ENCODE data around the gene PGLYRP2. TPM values are rescaled to one million over a fixed set of nuclear protein-coding genes. Genes with fewer than 3 reads are reported as not detected.
"Not testable (repeated sequence)": the region's sequence is repeated elsewhere in the genome, so short reads cannot be mapped to it uniquely, and the experiment has no call there.

Gene PGLYRP2
- total RNA-seq, 3 donors from 2014 or later (not counting 1 experiment from before 2014, with no cell fraction given) = 0.21 to 0.28 TPM; not detected in 1

GRCh38 chr19:15476325-15476724, 3.0 kb downstream of the PGLYRP2 start:
- ATAC-seq (peak in 1 of 3 donors; percentile 39), DNase-seq (no peak)
- H3K36me3 ChIP-seq (ENCODE audit: control insufficient read depth, insufficient read depth, low read length) = no peaks in the 10 kb centered on the region
- no peaks in the 10 kb centered on the region for H3K9me3 Mint-ChIP-seq
- H3K4me1 ChIP-seq (ENCODE audit: control insufficient read depth, insufficient read depth, low read length) = peaks cover 19% of the 10 kb centered on the region
- peaks cover 11 to 26% of the 10 kb centered on the region in 2 donors for H3K4me1 Mint-ChIP-seq
- H3K9me3 ChIP-seq (ENCODE audit: control insufficient read depth, insufficient read depth, low read length) = no peaks in the 10 kb centered on the region
- H3K27ac ChIP-seq (ENCODE audit: low read length) = no peak overlapping the region
- no peak overlapping the region for H3K27ac Mint-ChIP-seq
- H3K36me3 Mint-ChIP-seq = no peaks in the 10 kb centered on the region
- intact Hi-C loops (cut with micrococcal nuclease) = no loop called here
- no peaks in the 10 kb centered on the region for H3K27me3 Mint-ChIP-seq (ENCODE audit: low read depth in 2 of 2)
- H3K4me3 ChIP-seq (ENCODE audit: low read length) = no peak overlapping the region
- TF ChIP-seq CTCF (IDR thresholded peaks at IDR 0.05) = no peak
- H3K4me3 Mint-ChIP-seq = no peak overlapping the region
- no peaks in the 10 kb centered on the region for H3K27me3 ChIP-seq (ENCODE audit: control insufficient read depth, insufficient read depth, low read length)
- 28% methylated on average over 5 of the region's 5 CpGs for WGBS (ENCODE audit: insufficient coverage)

- Mint-ChIP-seq H3K4me1 (peaks cover 11 to 26% of the 10 kb centered on the region in 2 donors), H3K9me3 (no peaks in the 10 kb centered on the region), H3K4me3 (no peak overlapping the region), H3K27me3 (ENCODE audit: low read depth in 2 of 2) (no peaks in the 10 kb centered on the region), H3K36me3 (no peaks in the 10 kb centered on the region), H3K27ac (no peak overlapping the region)
- Histone ChIP-seq H3K4me1 (ENCODE audit: control insufficient read depth, insufficient read depth, low read length) (peaks cover 19% of the 10 kb centered on the region), H3K4me3 (ENCODE audit: low read length) (no peak overlapping the region), H3K27me3 (ENCODE audit: control insufficient read depth, insufficient read depth, low read length) (no peaks in the 10 kb centered on the region), H3K36me3 (ENCODE audit: control insufficient read depth, insufficient read depth, low read length) (no peaks in the 10 kb centered on the region), H3K9me3 (ENCODE audit: control insufficient read depth, insufficient read depth, low read length) (no peaks in the 10 kb centered on the region), H3K27ac (ENCODE audit: low read length) (no peak overlapping the region)
- intact Hi-C loops (cut with micrococcal nuclease) = no loop called here
- DNase-seq = no peak
- 98% methylated on average over 10 of the region's 10 CpGs for WGBS (ENCODE audit: insufficient coverage)
- ATAC-seq = no peak
- no peak for TF ChIP-seq CTCF (IDR thresholded peaks at IDR 0.05)
Observed at GRCh38 chr19:15475611-15476010, 3.7 kb downstream of the PGLYRP2 start.

- H3K27me3 Mint-ChIP-seq (ENCODE audit: low read depth in 2 of 2) = no peaks in the 10 kb centered on the region
- Histone ChIP-seq H3K4me1 (ENCODE audit: control insufficient read depth, insufficient read depth, low read length) (peaks cover 20% of the 10 kb centered on the region), H3K27ac (ENCODE audit: low read length) (no peak overlapping the region), H3K36me3 (ENCODE audit: control insufficient read depth, insufficient read depth, low read length) (no peaks in the 10 kb centered on the region), H3K4me3 (ENCODE audit: low read length) (no peak overlapping the region), H3K27me3 (ENCODE audit: control insufficient read depth, insufficient read depth, low read length) (no peaks in the 10 kb centered on the region), H3K9me3 (ENCODE audit: control insufficient read depth, insufficient read depth, low read length) (no peaks in the 10 kb centered on the region)
- H3K4me1 Mint-ChIP-seq = peaks cover 11 to 28% of the 10 kb centered on the region in 2 donors
- 94% methylated on average over 3 of the region's 4 CpGs for WGBS (ENCODE audit: insufficient coverage)
- DNase-seq (no peak), ATAC-seq (no peak)
- no peak for TF ChIP-seq CTCF (IDR thresholded peaks at IDR 0.05)
- no peaks in the 10 kb centered on the region for H3K9me3 Mint-ChIP-seq
- no peaks in the 10 kb centered on the region for H3K36me3 Mint-ChIP-seq
- H3K27ac Mint-ChIP-seq = no peak overlapping the region
- intact Hi-C loops (cut with micrococcal nuclease) = no loop called here
- no peak overlapping the region for H3K4me3 Mint-ChIP-seq
Observed at GRCh38 chr19:15475169-15475568, 4.1 kb downstream of the PGLYRP2 start.

GRCh38 chr19:15473821-15474220, 5.5 kb downstream of the PGLYRP2 start:
- ATAC-seq; H3K27me3 ChIP-seq (ENCODE audit: control insufficient read depth, insufficient read depth, low read length); H3K27ac ChIP-seq (ENCODE audit: low read length); H3K4me3 Mint-ChIP-seq; intact Hi-C loops (cut with micrococcal nuclease); H3K9me3 ChIP-seq (ENCODE audit: control insufficient read depth, insufficient read depth, low read length); H3K27me3 Mint-ChIP-seq (ENCODE audit: low read depth in 2 of 2); H3K36me3 ChIP-seq (ENCODE audit: control insufficient read depth, insufficient read depth, low read length); H3K36me3 Mint-ChIP-seq; H3K27ac Mint-ChIP-seq; DNase-seq; H3K9me3 Mint-ChIP-seq; H3K4me3 ChIP-seq (ENCODE audit: low read length): not testable (repeated sequence)
- 74% methylated on average over 3 of the region's 4 CpGs for WGBS (ENCODE audit: insufficient coverage)
- H3K4me1 ChIP-seq (ENCODE audit: control insufficient read depth, insufficient read depth, low read length) = peaks cover 29% of the 10 kb centered on the region
- H3K4me1 Mint-ChIP-seq = peaks cover 25 to 33% of the 10 kb centered on the region in 2 donors
